ENCODE measurements around the gene CCNI.

Gene CCNI

DNA sequence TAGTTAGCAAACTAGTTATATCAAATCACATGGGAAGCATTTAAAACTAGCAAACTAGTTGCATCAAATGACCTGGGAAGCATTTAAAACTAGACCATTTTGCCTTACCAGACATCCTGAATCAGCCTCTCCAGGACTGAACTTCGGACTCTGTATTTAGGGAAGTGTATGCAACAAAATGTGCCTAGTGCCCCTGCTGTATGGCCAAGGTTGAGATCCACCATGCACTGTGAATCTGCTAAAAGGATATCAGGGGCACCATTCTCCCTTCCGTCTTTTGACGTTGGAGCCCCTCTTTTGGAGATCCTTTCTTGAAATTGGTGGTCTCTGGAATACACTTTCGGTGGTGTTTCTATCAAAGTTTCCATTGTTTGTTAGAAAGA is 49.5 kb downstream of the CCNI start:
- TF ChIP-seq ZFP30 (CRISPR knock-in tag; IDR thresholded peaks at IDR 0.05) (no peak), SNAI2 (CRISPR knock-in tag; IDR thresholded peaks at IDR 0.05) (no peak), BACH2 (CRISPR knock-in tag; IDR thresholded peaks at IDR 0.05; ENCODE audit: borderline replicate concordance) (no peak), ZNF565 (CRISPR knock-in tag; conservative IDR thresholded peaks at IDR 0.05; ENCODE audit: low read depth) (no peak), GLIS3 (CRISPR knock-in tag; IDR thresholded peaks at IDR 0.05) (no peak), ZNF70 (CRISPR knock-in tag; IDR thresholded peaks at IDR 0.05) (no peak), POU6F1 (CRISPR knock-in tag; IDR thresholded peaks at IDR 0.05; ENCODE audit: borderline replicate concordance, low read depth) (no peak), ZC3H10 (CRISPR knock-in tag; IDR thresholded peaks at IDR 0.05) (no peak)
- no peak for ATAC-seq

- ATAC-seq = no peak
- no peak for TF ChIP-seq BACH2 (CRISPR knock-in tag; IDR thresholded peaks at IDR 0.05; ENCODE audit: borderline replicate concordance)
- no peak for TF ChIP-seq RARB (CRISPR knock-in tag; IDR thresholded peaks at IDR 0.05)
- no peak for TF ChIP-seq TOX (CRISPR knock-in tag; IDR thresholded peaks at IDR 0.05; ENCODE audit: borderline replicate concordance)
- TF ChIP-seq PPARA (CRISPR knock-in tag; IDR thresholded peaks at IDR 0.05; ENCODE audit: borderline replicate concordance) = no peak
- no peak for TF ChIP-seq POU6F1 (CRISPR knock-in tag; IDR thresholded peaks at IDR 0.05; ENCODE audit: borderline replicate concordance, low read depth)
- TF ChIP-seq ZC3H10 (CRISPR knock-in tag; IDR thresholded peaks at IDR 0.05) = no peak
- TF ChIP-seq, protein P1, sequence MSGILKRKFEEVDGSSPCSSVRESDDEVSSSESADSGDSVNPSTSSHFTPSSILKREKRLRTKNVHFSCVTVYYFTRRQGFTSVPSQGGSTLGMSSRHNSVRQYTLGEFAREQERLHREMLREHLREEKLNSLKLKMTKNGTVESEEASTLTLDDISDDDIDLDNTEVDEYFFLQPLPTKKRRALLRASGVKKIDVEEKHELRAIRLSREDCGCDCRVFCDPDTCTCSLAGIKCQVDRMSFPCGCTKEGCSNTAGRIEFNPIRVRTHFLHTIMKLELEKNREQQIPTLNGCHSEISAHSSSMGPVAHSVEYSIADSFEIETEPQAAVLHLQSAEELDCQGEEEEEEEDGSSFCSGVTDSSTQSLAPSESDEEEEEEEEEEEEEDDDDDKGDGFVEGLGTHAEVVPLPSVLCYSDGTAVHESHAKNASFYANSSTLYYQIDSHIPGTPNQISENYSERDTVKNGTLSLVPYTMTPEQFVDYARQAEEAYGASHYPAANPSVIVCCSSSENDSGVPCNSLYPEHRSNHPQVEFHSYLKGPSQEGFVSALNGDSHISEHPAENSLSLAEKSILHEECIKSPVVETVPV (CRISPR knock-in tag; IDR thresholded peaks at IDR 0.05) = no peak
- no peak for TF ChIP-seq ZFP3 (CRISPR knock-in tag; IDR thresholded peaks at IDR 0.05)
- TF ChIP-seq, protein P2, sequence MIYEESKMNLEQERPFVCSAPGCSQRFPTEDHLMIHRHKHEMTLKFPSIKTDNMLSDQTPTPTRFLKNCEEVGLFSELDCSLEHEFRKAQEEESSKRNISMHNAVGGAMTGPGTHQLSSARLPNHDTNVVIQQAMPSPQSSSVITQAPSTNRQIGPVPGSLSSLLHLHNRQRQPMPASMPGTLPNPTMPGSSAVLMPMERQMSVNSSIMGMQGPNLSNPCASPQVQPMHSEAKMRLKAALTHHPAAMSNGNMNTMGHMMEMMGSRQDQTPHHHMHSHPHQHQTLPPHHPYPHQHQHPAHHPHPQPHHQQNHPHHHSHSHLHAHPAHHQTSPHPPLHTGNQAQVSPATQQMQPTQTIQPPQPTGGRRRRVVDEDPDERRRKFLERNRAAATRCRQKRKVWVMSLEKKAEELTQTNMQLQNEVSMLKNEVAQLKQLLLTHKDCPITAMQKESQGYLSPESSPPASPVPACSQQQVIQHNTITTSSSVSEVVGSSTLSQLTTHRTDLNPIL (CRISPR knock-in tag; IDR thresholded peaks at IDR 0.05; ENCODE audit: low read depth) = no peak
- no peak for TF ChIP-seq PATZ1 (CRISPR knock-in tag; IDR thresholded peaks at IDR 0.05; ENCODE audit: borderline replicate concordance)
- TF ChIP-seq CSDC2 (CRISPR knock-in tag; IDR thresholded peaks at IDR 0.05) = no peak
- no peak for TF ChIP-seq SNAI2 (CRISPR knock-in tag; IDR thresholded peaks at IDR 0.05)
- no peak for TF ChIP-seq ARNTL (CRISPR knock-in tag; IDR thresholded peaks at IDR 0.05; ENCODE audit: borderline replicate concordance, low read depth)
- no peak for TF ChIP-seq ZFP30 (CRISPR knock-in tag; IDR thresholded peaks at IDR 0.05)
- TF ChIP-seq OSR1 (CRISPR knock-in tag; IDR thresholded peaks at IDR 0.05) = no peak
- TF ChIP-seq TSHZ2 (CRISPR knock-in tag; IDR thresholded peaks at IDR 0.05) = no peak
- TF ChIP-seq TCF4 (CRISPR knock-in tag; IDR thresholded peaks at IDR 0.05; ENCODE audit: borderline replicate concordance) = no peak
These were observed 50.0 kb downstream of the CCNI start for GRCh38 chr4:77025643-77026321.

Data from SK-N-SH treated with all-trans-retinoic acid at 6 μM for 48 hours (cell line).